Heart right ventricle (tissue), 16 donors: Measurements from ENCODE around the gene TLL1. TPM values are rescaled to one million over a fixed set of nuclear protein-coding genes. Genes with fewer than 3 reads are reported as not detected.

Experiments used
- ATAC-seq, 8 donors: fragments of 200-7000 bp; cut with Tn5 transposase; one replicate each; pipeline ENCODE4 v1.9.1; 2020; ENCODE audit warnings: mild to moderate bottlenecking in 8 of 8, moderate library complexity in 8 of 8, moderate number of reproducible peaks in 1 of 8
- DNase-seq, 2 donors: peaks; one replicate each; pipeline ENCODE4 v3.0.0-alpha.2; 2020
- H3K27ac ChIP-seq, 10 donors: fragments of 200-600 bp; sonication (generic) in 2 of 10; one replicate each; pipeline versions ENCODE4 v1.5.0 to v1.8.0; 2020 to 2022; ENCODE audit warnings: mild to moderate bottlenecking in 3 of 10
- H3K27me3 ChIP-seq, 7 donors: fragments of 200-600 bp; one replicate each; pipeline ENCODE4 v1.8.0; 2021 to 2022; ENCODE audit warnings: mild to moderate bottlenecking in 2 of 7
- H3K36me3 ChIP-seq, 9 donors: fragments of 200-600 bp; sonication (generic) in 1 of 9; one replicate each; pipeline versions ENCODE4 v1.5.0 to v1.8.0; 2020 to 2022; ENCODE audit warnings: mild to moderate bottlenecking in 2 of 9
- H3K4me1 ChIP-seq, 9 donors: fragments of 200-600 bp; sonication (generic) in 1 of 9; one replicate each; pipeline versions ENCODE4 v1.5.0 to v1.8.0; 2020 to 2022; ENCODE audit warnings: mild to moderate bottlenecking in 4 of 9
- H3K4me3 ChIP-seq, 10 donors: fragments of 200-600 bp; sonication (generic) in 2 of 10; one replicate each; pipeline versions ENCODE4 v1.5.0 to v1.8.0; 2020 to 2022; ENCODE audit warnings: mild to moderate bottlenecking in 7 of 10, moderate library complexity in 2 of 10
- H3K9me3 ChIP-seq, 11 donors: fragments of 200-600 bp in 10 of 11; sonication (generic) in 2 of 11; one replicate each; pipeline versions ENCODE4 v1.5.0 to v1.8.0; 2013 to 2022; ENCODE audit warnings: mild to moderate bottlenecking in 2 of 11, control low read depth in 1 of 11, moderate library complexity in 1 of 11
- CTCF ChIP-seq, 9 donors: fragments of 200-600 bp; sonication (generic) in 2 of 9; IDR thresholded peaks; one replicate each; pipeline versions ENCODE4 v1.5.0 to v1.8.0; 2021 to 2022; ENCODE audit warnings: antibody characterized with exemption in 9 of 9, mild to moderate bottlenecking in 5 of 9, moderate library complexity in 1 of 9
- WGBS, 2 donors: extraction: QIAGEN DNeasy Blood & Tissue Kit; methylation state at CpG; one replicate each; pipeline ENCODE4 v1.1.7; 2013; ENCODE audit warnings: inconsistent platforms in 1 of 2; 5-methylcytosine and 5-hydroxymethylcytosine counted together
- intact Hi-C, 10 donors: fragments of 100-400 bp; cut with DNase I; formaldehyde crosslinking; loops; one replicate each; pipeline versions ENCODE4 v1.11.1 to v1.14.2; 2022
- polyA plus RNA-seq, 2 donors: library from polyadenylated mRNA; stranded (reverse); fragments of 200-250 nt; gene quantifications; one replicate each; pipeline ENCODE4 v1.2.3, GENCODE V29; 2013
- total RNA-seq, 10 donors: library from RNA; stranded (reverse); fragmentation: NEBNext Ultra II Directional in 3 of 10; extraction: Animal tissue kit (Norgen Biotek cat#: 25700) in 3 of 10; gene quantifications; one replicate each; pipeline versions ENCODE4 v1.2.1 to v1.2.4, GENCODE V29; 2021 to 2023
- donor health status: Arrhythmogenic right ventricular cardiomyopathy.
- donor health status: ischemic (EF 13 %, LVEDD 7.1; RV severe dilation, severe dysfunction).
- donor health status: healthy with polysubstance abuse.
- donor health status: DM: no; HTN: yes; CAD: no.
- donor health status: DM: no; HTN: no; CAD: no.
- donor health status: ischemic (EF 25% LVEDD 6.9; RV normal size, moderate dysfunction).
- donor health status: ischemic (EF 25% LVEDD 5.7; RV mildly dilated, moderate dysfunction).
- donor health status: healthy.
- donor health status: DM: yes; HTN: yes; CAD: no.
- donor health status: Ischemic cardiomyopathy.
- donor health status: ischemic (EF 35%, LVEDD 5.7; RV mildly dilated, moderate dysfunction).
- donor health status: nonischemic (EF 11% LVEDD 7.7; RV severe dilation, severe dysfunction).
- donor health status: DM: yes; HTN: yes; CAD: no.
- donor health status: PGD.
- donor health status: ischemic (EF 29% LVEDD 5.4; RV normal size, mild dysfunction).
- donor health status: nonischemic (EF 23%, LVEDD 6.1; RV moderate dilation, normal function).

The TLL1 gene
- total and polyA plus RNA-seq, 12 donors = 0.17 to 2.3 (median 0.71) TPM

- peak in 1 of 2 donors; percentile 12 for DNase-seq
- no peaks in the 10 kb centered on the region for H3K36me3 ChIP-seq
- H3K4me3 ChIP-seq = no peak overlapping the region
- 60 to 75% methylated on average over 2 of the region's 2 CpGs for WGBS, 2 donors
- H3K27ac ChIP-seq = peak overlapping the region in 5 of 10 donors; percentile 1 to 51 (median 27)
- TF ChIP-seq CTCF (IDR thresholded peaks at IDR 0.05) = no peak
- H3K27me3 ChIP-seq = no peaks in the 10 kb centered on the region
- H3K9me3 ChIP-seq = no peaks in the 10 kb centered on the region
- peak in 2 of 8 donors; percentile 45 to 47 for ATAC-seq
- peaks cover 0 to 18% (median 0%) of the 10 kb centered on the region in 9 donors for H3K4me1 ChIP-seq
- intact Hi-C loops = no loop called here
These were observed 36.9 kb downstream of the TLL1 start for GRCh38 chr4:165909947-165910346.

- no peaks in the 10 kb centered on the region for H3K36me3 ChIP-seq
- no peak overlapping the region for H3K4me3 ChIP-seq
- DNase-seq (no peak), ATAC-seq (no peak)
- H3K9me3 ChIP-seq = no peaks in the 10 kb centered on the region
- no peak for TF ChIP-seq CTCF (IDR thresholded peaks at IDR 0.05)
- WGBS, 2 donors = 56 to 68% methylated on average over 3 of the region's 3 CpGs
- intact Hi-C loops = no loop called here
- no peaks in the 10 kb centered on the region for H3K27me3 ChIP-seq
- no peaks in the 10 kb centered on the region for H3K4me1 ChIP-seq
- no peak overlapping the region for H3K27ac ChIP-seq
These were observed 42.2 kb downstream of the TLL1 start for GRCh38 chr4:165915215-165915614.

GRCh38 chr4:165921546-165921945 is 48.5 kb downstream of the TLL1 start:
- TF ChIP-seq CTCF (IDR thresholded peaks at IDR 0.05) = no peak
- no peaks in the 10 kb centered on the region for H3K27me3 ChIP-seq
- H3K9me3 ChIP-seq = no peaks in the 10 kb centered on the region
- 73 to 80% methylated on average over 3 of the region's 3 CpGs for WGBS, 2 donors
- no peaks in the 10 kb centered on the region for H3K4me1 ChIP-seq
- no peak for DNase-seq
- no peaks in the 10 kb centered on the region for H3K36me3 ChIP-seq
- intact Hi-C loops = loop anchor here in 1 of 10 donors (5.0 kb wide), 1 partner anchor 146 kb away; no protein-coding TSS in a partner anchor
- no peak overlapping the region for H3K4me3 ChIP-seq
- no peak overlapping the region for H3K27ac ChIP-seq
- ATAC-seq = no peak

- no peak for ATAC-seq
These were observed 49.7 kb downstream of the TLL1 start for GRCh38 chr4:165922747-165923146.

More at GRCh38 chr4:165922747-165923146, 49.7 kb downstream of the TLL1 start:
- H3K9me3 ChIP-seq = no peaks in the 10 kb centered on the region
- H3K4me1 ChIP-seq = no peaks in the 10 kb centered on the region
- intact Hi-C loops = loop anchor here in 1 of 10 donors (5.0 kb wide), 1 partner anchor 145 kb away; no protein-coding TSS in a partner anchor
- no peak for DNase-seq
- TF ChIP-seq CTCF (IDR thresholded peaks at IDR 0.05) = no peak
- H3K27ac ChIP-seq = no peak overlapping the region
- no peaks in the 10 kb centered on the region for H3K36me3 ChIP-seq
- H3K27me3 ChIP-seq = no peaks in the 10 kb centered on the region
- no peak overlapping the region for H3K4me3 ChIP-seq
